GM21825 (cell line): ENCODE results near the gene GCK.

Experiments used
- ATAC-seq: cut with Tn5 transposase; IDR thresholded peaks from one replicate; pipeline ENCODE4 v1.9.1; 2021; ENCODE audit warnings: mild to moderate bottlenecking, moderate library complexity; ENCODE audit not compliant: unreplicated experiment

GCK gene

DNA sequence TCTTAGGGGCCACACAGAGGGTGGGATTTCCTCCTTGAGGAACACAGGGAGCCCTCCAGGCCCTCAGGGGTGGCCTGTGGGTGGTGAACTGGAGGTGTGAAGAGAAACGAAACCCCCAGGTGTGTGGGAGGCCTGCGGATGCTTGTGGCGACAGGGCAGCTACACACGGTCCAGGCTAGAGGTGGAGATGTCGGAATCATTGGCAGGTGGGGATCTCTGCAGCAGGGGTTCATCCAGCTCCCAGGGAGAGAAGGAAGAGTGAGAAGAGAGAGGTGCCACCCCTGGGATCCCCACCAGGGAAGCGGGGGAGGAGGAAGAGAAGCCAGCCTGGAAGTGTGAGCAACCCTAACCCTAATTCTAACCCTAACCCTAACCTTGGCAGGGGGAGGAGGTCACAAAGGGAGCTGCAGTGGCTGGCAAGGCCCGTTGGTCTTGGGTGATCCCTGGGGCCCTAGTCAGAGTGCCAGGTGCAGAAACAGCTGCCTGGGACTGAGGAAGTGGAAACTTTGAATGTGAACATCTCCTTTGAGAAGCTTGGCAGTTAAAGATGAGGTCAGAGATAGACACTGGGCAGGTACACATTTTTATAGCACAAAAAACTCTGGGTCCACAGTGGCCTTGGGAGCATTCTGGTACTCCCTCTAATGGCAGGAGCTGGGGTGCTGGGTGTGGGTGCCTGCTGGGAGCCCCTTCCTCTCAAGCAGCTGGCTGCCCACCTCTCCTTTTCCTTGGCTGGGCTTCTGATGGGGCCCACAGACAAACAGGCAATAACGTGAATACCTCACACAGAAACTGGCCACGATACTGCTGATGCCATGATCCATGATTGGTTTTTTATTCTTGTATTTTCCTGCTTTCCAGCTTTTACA, 91.9 kb downstream of the GCK start:
- no peak for ATAC-seq

- no peak for ATAC-seq
Observed at GRCh38 chr7:44096326-44096881, 92.8 kb downstream of the GCK start.

- no peak for ATAC-seq
Observed at GRCh38 chr7:44095781-44096180, 93.5 kb downstream of the GCK start.

GRCh38 chr7:44094883-44095592, 94.2 kb downstream of the GCK start:
- ATAC-seq, result no peak

- ATAC-seq, result no peak
Observed at GRCh38 chr7:44094365-44094764, 94.9 kb downstream of the GCK start.
